ENCODE results near the gene MEX3A. TPM values are rescaled to one million over a fixed set of nuclear protein-coding genes. Genes with fewer than 3 reads are reported as not detected.

The MEX3A gene
- total RNA-seq, 1 donor from 2014 or later, result 3.2 TPM

Other genes with a start within 250 kb of the MEX3A start
- gene GON4L, start 225.3 kb downstream of the MEX3A start, total RNA-seq, result 19.0 and 24.2 TPM in 2 replicates
- 7.4 and 9.5 TPM in 2 replicates for gene SYT11, start 222.9 kb downstream of the MEX3A start, total RNA-seq
- gene RIT1, start 171.1 kb downstream of the MEX3A start, total RNA-seq, result 66.8 and 72.0 TPM in 2 replicates
- 50.6 and 54.2 TPM in 2 replicates for gene KHDC4, start 148.1 kb downstream of the MEX3A start, total RNA-seq
- gene RXFP4, start 140.8 kb downstream of the MEX3A start, total RNA-seq, result not detected in 2 replicates
- gene ARHGEF2, start 103.9 kb downstream of the MEX3A start, total RNA-seq, result 361 and 478 TPM in 2 replicates
- 124 and 222 TPM in 2 replicates for gene SSR2, start 61.5 kb downstream of the MEX3A start, total RNA-seq
- 65.3 and 69.7 TPM in 2 replicates for gene UBQLN4, start 28.7 kb downstream of the MEX3A start, total RNA-seq
- 40.1 and 51.4 TPM in 2 replicates for gene LAMTOR2, start 27.7 kb downstream of the MEX3A start, total RNA-seq
- gene RAB25, start 21.3 kb downstream of the MEX3A start, total RNA-seq, result not detected in 2 replicates
- gene LMNA, start 32.2 kb upstream of the MEX3A start, total RNA-seq, result 1,328 and 1,573 TPM in 2 replicates
- 1.0 and 1.6 TPM in 2 replicates for gene SEMA4A, start 71.1 kb upstream of the MEX3A start, total RNA-seq
- 12.5 and 15.9 TPM in 2 replicates for gene SLC25A44, start 111.6 kb upstream of the MEX3A start, total RNA-seq
- 81.1 and 85.0 TPM in 2 replicates for gene PMF1, start 130.5 kb upstream of the MEX3A start, total RNA-seq
- gene BGLAP, start 159.7 kb upstream of the MEX3A start, total RNA-seq, result 152 and 378 TPM in 2 replicates
- 1.1 and 4.1 TPM in 2 replicates for gene PAQR6, start 165.6 kb upstream of the MEX3A start, total RNA-seq
- gene SMG5, start 200.4 kb upstream of the MEX3A start, total RNA-seq, result 104 TPM in 2 replicates
- gene TMEM79, start 201.9 kb upstream of the MEX3A start, total RNA-seq, result 2.3 and 2.4 TPM in 2 replicates
- 32.8 and 41.1 TPM in 2 replicates for gene GLMP, start 213.2 kb upstream of the MEX3A start, total RNA-seq
- not detected in 2 replicates for gene VHLL, start 216.8 kb upstream of the MEX3A start, total RNA-seq